HEK293 (cell line): ENCODE measurements around the gene LCN2.

Source experiments
- SETDB1 ChIP-seq: IDR thresholded peaks from one replicate; pipeline ENCODE4 v1.6.1; 2017; ENCODE audit warnings: mild to moderate bottlenecking, low read length, moderate library complexity, mixed read lengths; ENCODE audit not compliant: insufficient read length
- YY2 ChIP-seq: fragments of 450-650 bp; formaldehyde crosslinking; IDR thresholded peaks from 2 replicates; pipeline ENCODE4 v1.5.1; 2016; ENCODE audit warnings: missing biosample characterization, missing genetic modification characterization
- ZBTB17 ChIP-seq: fragments of 450-650 bp; formaldehyde crosslinking; IDR thresholded peaks from 2 replicates; pipeline ENCODE4 v1.5.1; 2016; ENCODE audit warnings: missing biosample characterization, missing genetic modification characterization
- ZFP37 ChIP-seq: fragments of 450-650 bp; formaldehyde crosslinking; IDR thresholded peaks from 2 replicates; pipeline ENCODE4 v1.5.1; 2016; ENCODE audit warnings: missing biosample characterization, missing genetic modification characterization
- ZNF155 ChIP-seq: fragments of 450-650 bp; formaldehyde crosslinking; IDR thresholded peaks from 2 replicates; pipeline ENCODE4 v1.5.1; 2016; ENCODE audit warnings: missing biosample characterization, missing genetic modification characterization
- ZNF24 ChIP-seq: fragments of 450-650 bp; formaldehyde crosslinking; IDR thresholded peaks from 2 replicates; pipeline ENCODE4 v1.5.1; 2016; ENCODE audit warnings: missing biosample characterization, missing genetic modification characterization
- ZNF510 ChIP-seq: fragments of 450-650 bp; formaldehyde crosslinking; IDR thresholded peaks from 2 replicates; pipeline ENCODE4 v1.5.1; 2018; ENCODE audit warnings: mild to moderate bottlenecking, missing genetic modification characterization, missing biosample characterization; ENCODE audit not compliant: insufficient replicate concordance
- TF ChIP-seq, protein P1 (sequence below): fragments of 450-650 bp; formaldehyde crosslinking; IDR thresholded peaks from 2 replicates; pipeline ENCODE4 v1.5.1; 2016; ENCODE audit warnings: missing biosample characterization, missing genetic modification characterization
- TF ChIP-seq, protein P2 (sequence below): sonication (generic); formaldehyde crosslinking; IDR thresholded peaks from 2 replicates; pipeline ENCODE4 v1.8.1; 2022; ENCODE audit warnings: mild to moderate bottlenecking, moderate library complexity, missing genetic modification reagents
- TF ChIP-seq, protein P3 (sequence below): fragments of 450-650 bp; formaldehyde crosslinking; IDR thresholded peaks from 2 replicates; pipeline ENCODE4 v1.5.1; 2016; ENCODE audit warnings: missing biosample characterization, missing genetic modification characterization
- TF ChIP-seq, protein P4 (sequence below): fragments of 450-650 bp; formaldehyde crosslinking; IDR thresholded peaks from 2 replicates; pipeline ENCODE4 v1.5.1; 2016; ENCODE audit warnings: missing biosample characterization, missing genetic modification characterization
- TF ChIP-seq, protein P5 (sequence below): fragments of 450-650 bp; formaldehyde crosslinking; IDR thresholded peaks from 2 replicates; pipeline ENCODE4 v1.5.1; 2016; ENCODE audit warnings: missing biosample characterization, missing genetic modification characterization

DNA sequence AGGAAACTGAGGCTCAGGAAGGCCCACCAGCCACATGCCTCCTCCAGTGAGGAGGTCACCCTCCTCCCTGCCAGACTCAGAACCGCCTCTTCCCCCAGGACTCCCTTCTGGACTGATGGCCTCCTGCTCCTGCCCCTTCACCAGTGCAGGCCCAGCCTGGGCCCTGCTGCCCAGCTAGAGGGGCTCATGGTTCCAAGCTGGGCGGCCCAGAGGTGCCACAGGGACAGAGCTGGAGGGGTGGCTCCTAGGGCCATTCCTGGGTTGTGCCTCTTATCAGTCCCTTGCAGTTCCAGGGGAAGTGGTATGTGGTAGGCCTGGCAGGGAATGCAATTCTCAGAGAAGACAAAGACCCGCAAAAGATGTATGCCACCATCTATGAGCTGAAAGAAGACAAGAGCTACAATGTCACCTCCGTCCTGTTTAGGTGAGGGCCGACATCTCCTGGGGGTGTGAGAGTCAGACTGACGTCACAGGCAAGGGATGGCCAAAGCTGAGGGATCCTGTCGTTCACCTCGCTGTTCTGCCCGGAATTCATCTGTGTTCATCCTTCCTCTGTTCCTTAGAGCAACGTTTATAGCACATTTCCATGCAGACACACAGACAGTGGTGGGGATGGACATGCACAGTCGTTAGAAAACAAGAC is 819 bp downstream of the LCN2 start:
- no peak for TF ChIP-seq YY2 (tag by site-specific recombination)
- TF ChIP-seq, protein P1, sequence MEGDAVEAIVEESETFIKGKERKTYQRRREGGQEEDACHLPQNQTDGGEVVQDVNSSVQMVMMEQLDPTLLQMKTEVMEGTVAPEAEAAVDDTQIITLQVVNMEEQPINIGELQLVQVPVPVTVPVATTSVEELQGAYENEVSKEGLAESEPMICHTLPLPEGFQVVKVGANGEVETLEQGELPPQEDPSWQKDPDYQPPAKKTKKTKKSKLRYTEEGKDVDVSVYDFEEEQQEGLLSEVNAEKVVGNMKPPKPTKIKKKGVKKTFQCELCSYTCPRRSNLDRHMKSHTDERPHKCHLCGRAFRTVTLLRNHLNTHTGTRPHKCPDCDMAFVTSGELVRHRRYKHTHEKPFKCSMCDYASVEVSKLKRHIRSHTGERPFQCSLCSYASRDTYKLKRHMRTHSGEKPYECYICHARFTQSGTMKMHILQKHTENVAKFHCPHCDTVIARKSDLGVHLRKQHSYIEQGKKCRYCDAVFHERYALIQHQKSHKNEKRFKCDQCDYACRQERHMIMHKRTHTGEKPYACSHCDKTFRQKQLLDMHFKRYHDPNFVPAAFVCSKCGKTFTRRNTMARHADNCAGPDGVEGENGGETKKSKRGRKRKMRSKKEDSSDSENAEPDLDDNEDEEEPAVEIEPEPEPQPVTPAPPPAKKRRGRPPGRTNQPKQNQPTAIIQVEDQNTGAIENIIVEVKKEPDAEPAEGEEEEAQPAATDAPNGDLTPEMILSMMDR (tag by site-specific recombination) = no peak
- TF ChIP-seq SETDB1 = no peak
- TF ChIP-seq, protein P2, sequence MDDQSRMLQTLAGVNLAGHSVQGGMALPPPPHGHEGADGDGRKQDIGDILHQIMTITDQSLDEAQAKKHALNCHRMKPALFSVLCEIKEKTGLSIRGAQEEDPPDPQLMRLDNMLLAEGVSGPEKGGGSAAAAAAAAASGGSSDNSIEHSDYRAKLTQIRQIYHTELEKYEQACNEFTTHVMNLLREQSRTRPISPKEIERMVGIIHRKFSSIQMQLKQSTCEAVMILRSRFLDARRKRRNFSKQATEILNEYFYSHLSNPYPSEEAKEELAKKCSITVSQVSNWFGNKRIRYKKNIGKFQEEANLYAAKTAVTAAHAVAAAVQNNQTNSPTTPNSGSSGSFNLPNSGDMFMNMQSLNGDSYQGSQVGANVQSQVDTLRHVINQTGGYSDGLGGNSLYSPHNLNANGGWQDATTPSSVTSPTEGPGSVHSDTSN (CRISPR knock-in tag) = no peak
- TF ChIP-seq, protein P3, sequence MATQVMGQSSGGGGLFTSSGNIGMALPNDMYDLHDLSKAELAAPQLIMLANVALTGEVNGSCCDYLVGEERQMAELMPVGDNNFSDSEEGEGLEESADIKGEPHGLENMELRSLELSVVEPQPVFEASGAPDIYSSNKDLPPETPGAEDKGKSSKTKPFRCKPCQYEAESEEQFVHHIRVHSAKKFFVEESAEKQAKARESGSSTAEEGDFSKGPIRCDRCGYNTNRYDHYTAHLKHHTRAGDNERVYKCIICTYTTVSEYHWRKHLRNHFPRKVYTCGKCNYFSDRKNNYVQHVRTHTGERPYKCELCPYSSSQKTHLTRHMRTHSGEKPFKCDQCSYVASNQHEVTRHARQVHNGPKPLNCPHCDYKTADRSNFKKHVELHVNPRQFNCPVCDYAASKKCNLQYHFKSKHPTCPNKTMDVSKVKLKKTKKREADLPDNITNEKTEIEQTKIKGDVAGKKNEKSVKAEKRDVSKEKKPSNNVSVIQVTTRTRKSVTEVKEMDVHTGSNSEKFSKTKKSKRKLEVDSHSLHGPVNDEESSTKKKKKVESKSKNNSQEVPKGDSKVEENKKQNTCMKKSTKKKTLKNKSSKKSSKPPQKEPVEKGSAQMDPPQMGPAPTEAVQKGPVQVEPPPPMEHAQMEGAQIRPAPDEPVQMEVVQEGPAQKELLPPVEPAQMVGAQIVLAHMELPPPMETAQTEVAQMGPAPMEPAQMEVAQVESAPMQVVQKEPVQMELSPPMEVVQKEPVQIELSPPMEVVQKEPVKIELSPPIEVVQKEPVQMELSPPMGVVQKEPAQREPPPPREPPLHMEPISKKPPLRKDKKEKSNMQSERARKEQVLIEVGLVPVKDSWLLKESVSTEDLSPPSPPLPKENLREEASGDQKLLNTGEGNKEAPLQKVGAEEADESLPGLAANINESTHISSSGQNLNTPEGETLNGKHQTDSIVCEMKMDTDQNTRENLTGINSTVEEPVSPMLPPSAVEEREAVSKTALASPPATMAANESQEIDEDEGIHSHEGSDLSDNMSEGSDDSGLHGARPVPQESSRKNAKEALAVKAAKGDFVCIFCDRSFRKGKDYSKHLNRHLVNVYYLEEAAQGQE (tag by site-specific recombination) = no peak
- TF ChIP-seq ZFP37 (tag by site-specific recombination) = no peak
- no peak for TF ChIP-seq ZNF24 (tag by site-specific recombination)
- TF ChIP-seq ZBTB17 (tag by site-specific recombination) = no peak
- TF ChIP-seq, protein P4, sequence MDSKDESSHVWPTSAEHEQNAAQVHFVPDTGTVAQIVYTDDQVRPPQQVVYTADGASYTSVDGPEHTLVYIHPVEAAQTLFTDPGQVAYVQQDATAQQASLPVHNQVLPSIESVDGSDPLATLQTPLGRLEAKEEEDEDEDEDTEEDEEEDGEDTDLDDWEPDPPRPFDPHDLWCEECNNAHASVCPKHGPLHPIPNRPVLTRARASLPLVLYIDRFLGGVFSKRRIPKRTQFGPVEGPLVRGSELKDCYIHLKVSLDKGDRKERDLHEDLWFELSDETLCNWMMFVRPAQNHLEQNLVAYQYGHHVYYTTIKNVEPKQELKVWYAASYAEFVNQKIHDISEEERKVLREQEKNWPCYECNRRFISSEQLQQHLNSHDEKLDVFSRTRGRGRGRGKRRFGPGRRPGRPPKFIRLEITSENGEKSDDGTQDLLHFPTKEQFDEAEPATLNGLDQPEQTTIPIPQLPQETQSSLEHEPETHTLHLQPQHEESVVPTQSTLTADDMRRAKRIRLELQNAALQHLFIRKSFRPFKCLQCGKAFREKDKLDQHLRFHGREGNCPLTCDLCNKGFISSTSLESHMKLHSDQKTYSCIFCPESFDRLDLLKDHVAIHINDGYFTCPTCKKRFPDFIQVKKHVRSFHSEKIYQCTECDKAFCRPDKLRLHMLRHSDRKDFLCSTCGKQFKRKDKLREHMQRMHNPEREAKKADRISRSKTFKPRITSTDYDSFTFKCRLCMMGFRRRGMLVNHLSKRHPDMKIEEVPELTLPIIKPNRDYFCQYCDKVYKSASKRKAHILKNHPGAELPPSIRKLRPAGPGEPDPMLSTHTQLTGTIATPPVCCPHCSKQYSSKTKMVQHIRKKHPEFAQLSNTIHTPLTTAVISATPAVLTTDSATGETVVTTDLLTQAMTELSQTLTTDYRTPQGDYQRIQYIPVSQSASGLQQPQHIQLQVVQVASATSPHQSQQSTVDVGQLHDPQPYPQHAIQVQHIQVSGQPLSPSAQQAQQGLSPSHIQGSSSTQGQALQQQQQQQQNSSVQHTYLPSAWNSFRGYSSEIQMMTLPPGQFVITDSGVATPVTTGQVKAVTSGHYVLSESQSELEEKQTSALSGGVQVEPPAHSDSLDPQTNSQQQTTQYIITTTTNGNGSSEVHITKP (tag by site-specific recombination) = no peak
- TF ChIP-seq ZNF155 (tag by site-specific recombination) = no peak
- TF ChIP-seq, protein P5, sequence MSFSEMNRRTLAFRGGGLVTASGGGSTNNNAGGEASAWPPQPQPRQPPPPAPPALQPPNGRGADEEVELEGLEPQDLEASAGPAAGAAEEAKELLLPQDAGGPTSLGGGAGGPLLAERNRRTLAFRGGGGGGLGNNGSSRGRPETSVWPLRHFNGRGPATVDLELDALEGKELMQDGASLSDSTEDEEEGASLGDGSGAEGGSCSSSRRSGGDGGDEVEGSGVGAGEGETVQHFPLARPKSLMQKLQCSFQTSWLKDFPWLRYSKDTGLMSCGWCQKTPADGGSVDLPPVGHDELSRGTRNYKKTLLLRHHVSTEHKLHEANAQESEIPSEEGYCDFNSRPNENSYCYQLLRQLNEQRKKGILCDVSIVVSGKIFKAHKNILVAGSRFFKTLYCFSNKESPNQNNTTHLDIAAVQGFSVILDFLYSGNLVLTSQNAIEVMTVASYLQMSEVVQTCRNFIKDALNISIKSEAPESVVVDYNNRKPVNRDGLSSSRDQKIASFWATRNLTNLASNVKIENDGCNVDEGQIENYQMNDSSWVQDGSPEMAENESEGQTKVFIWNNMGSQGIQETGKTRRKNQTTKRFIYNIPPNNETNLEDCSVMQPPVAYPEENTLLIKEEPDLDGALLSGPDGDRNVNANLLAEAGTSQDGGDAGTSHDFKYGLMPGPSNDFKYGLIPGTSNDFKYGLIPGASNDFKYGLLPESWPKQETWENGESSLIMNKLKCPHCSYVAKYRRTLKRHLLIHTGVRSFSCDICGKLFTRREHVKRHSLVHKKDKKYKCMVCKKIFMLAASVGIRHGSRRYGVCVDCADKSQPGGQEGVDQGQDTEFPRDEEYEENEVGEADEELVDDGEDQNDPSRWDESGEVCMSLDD (tag by site-specific recombination) = no peak
- no peak for TF ChIP-seq ZNF510 (tag by site-specific recombination)
